H9 (cell line): ENCODE results near the gene REEP3. TPM values are rescaled to one million over a fixed set of nuclear protein-coding genes. Genes with fewer than 3 reads are reported as not detected.

Source experiments
- DNase-seq: peaks from one replicate; pipeline ENCODE4 v3.0.0-alpha.2; 2017
- H2AFZ ChIP-seq: one replicate; pipeline ENCODE4 v1.6.1; 2013; ENCODE audit warnings: mild to moderate bottlenecking, low read length, control low read depth, moderate library complexity
- H2AK5ac ChIP-seq: 2 replicates; pipeline ENCODE4 v1.6.1; 2013; ENCODE audit warnings: low read length, control low read depth, mixed read lengths; ENCODE audit not compliant: insufficient read length
- H2BK120ac ChIP-seq: one replicate; pipeline ENCODE4 v1.6.1; 2013; ENCODE audit warnings: low read depth, mild to moderate bottlenecking, low read length, control low read depth, inconsistent platforms; ENCODE audit not compliant: poor library complexity, severe bottlenecking
- H2BK12ac ChIP-seq: 2 replicates; pipeline ENCODE4 v1.6.1; 2013; ENCODE audit warnings: low read length, control low read depth, mixed read lengths, low read depth; ENCODE audit not compliant: insufficient read length
- H2BK15ac ChIP-seq: 2 replicates; pipeline ENCODE4 v1.6.1; 2013; ENCODE audit warnings: low read depth, low read length, control low read depth
- H2BK20ac ChIP-seq: one replicate; pipeline ENCODE4 v1.6.1; 2013; ENCODE audit warnings: low read depth, mild to moderate bottlenecking, low read length, control low read depth, inconsistent platforms; ENCODE audit not compliant: poor library complexity, severe bottlenecking
- H2BK5ac ChIP-seq: 2 replicates; pipeline ENCODE4 v1.6.1; 2013; ENCODE audit warnings: low read length, control low read depth, mixed read lengths; ENCODE audit not compliant: insufficient read length
- H3K14ac ChIP-seq: 2 replicates; pipeline ENCODE4 v1.6.1; 2013; ENCODE audit warnings: low read length, control low read depth; ENCODE audit not compliant: insufficient read depth
- H3K18ac ChIP-seq: 2 replicates; pipeline ENCODE4 v1.6.1; 2013; ENCODE audit warnings: low read depth, mild to moderate bottlenecking, mixed read lengths, low read length, control low read depth; ENCODE audit not compliant: insufficient read length
- H3K23ac ChIP-seq: 2 replicates; pipeline ENCODE4 v1.6.1; 2013; ENCODE audit warnings: low read length, control low read depth, mixed read lengths, low read depth; ENCODE audit not compliant: insufficient read length
- H3K23me2 ChIP-seq: 2 replicates; pipeline ENCODE4 v1.6.1; 2013; ENCODE audit warnings: low read depth, mild to moderate bottlenecking, mixed read lengths, low read length, control low read depth; ENCODE audit not compliant: insufficient read length, poor library complexity, severe bottlenecking
- H3K27ac ChIP-seq: 2 replicates; pipeline ENCODE4 v1.5.1; 2013; ENCODE audit warnings: low read length, control low read depth, mixed read lengths, low read depth; ENCODE audit not compliant: insufficient read length
- H3K27me3 ChIP-seq: 2 replicates; pipeline ENCODE4 v1.6.1; 2013; ENCODE audit warnings: low read length, control low read depth, inconsistent platforms; ENCODE audit not compliant: insufficient read depth
- H3K4ac ChIP-seq: 2 replicates; pipeline ENCODE4 v1.6.1; 2013; ENCODE audit warnings: low read depth, mild to moderate bottlenecking, control low read depth, inconsistent platforms, low read length, moderate library complexity
- H3K4me1 ChIP-seq: 2 replicates; pipeline ENCODE4 v1.6.1; 2013; ENCODE audit warnings: low read length, control low read depth, inconsistent platforms; ENCODE audit not compliant: insufficient read depth
- H3K4me2 ChIP-seq: 2 replicates; pipeline ENCODE4 v1.6.1; 2013; ENCODE audit warnings: low read length, control low read depth, mixed read lengths; ENCODE audit not compliant: insufficient read length, insufficient read depth
- H3K56ac ChIP-seq: 2 replicates; pipeline ENCODE4 v1.6.1; 2013; ENCODE audit warnings: low read depth, mild to moderate bottlenecking, mixed read lengths, low read length, control low read depth; ENCODE audit not compliant: insufficient read length
- H3K79me1 ChIP-seq: 2 replicates; pipeline ENCODE4 v1.6.1; 2013; ENCODE audit warnings: low read depth, mild to moderate bottlenecking, moderate library complexity, low read length, control low read depth, inconsistent platforms; ENCODE audit not compliant: insufficient read depth, poor library complexity, severe bottlenecking
- H3K79me2 ChIP-seq: 2 replicates; pipeline ENCODE4 v1.6.1; 2013; ENCODE audit warnings: low read length, control low read depth, inconsistent platforms; ENCODE audit not compliant: insufficient read depth
- H3K9ac ChIP-seq: 2 replicates; pipeline ENCODE4 v1.6.1; 2013; ENCODE audit warnings: low read length, control low read depth, mixed read lengths; ENCODE audit not compliant: insufficient read length; ENCODE audit errors: extremely low read depth
- H3K9me3 ChIP-seq: one replicate; pipeline ENCODE4 v1.6.1; 2013; ENCODE audit warnings: low read depth, low read length, inconsistent platforms; ENCODE audit not compliant: control insufficient read depth
- H3T11ph ChIP-seq: one replicate; pipeline ENCODE4 v1.6.1; 2013; ENCODE audit warnings: mild to moderate bottlenecking, low read length, control low read depth, inconsistent platforms
- H4K20me1 ChIP-seq: one replicate; pipeline ENCODE4 v1.6.1; 2013; ENCODE audit not compliant: control insufficient read depth, insufficient read length, insufficient read depth
- H4K5ac ChIP-seq: 2 replicates; pipeline ENCODE4 v1.6.1; 2013; ENCODE audit warnings: low read depth, mild to moderate bottlenecking, mixed read lengths, low read length, control low read depth; ENCODE audit not compliant: insufficient read length
- H4K8ac ChIP-seq: replicated peaks from 2 replicates; pipeline ENCODE4 v1.6.1; 2013; ENCODE audit warnings: low read length, control low read depth, mixed read lengths, low read depth; ENCODE audit not compliant: insufficient read length
- H4K91ac ChIP-seq: 2 replicates; pipeline ENCODE4 v1.6.1; 2013; ENCODE audit warnings: low read depth, mild to moderate bottlenecking, moderate library complexity, mixed read lengths, low read length, control low read depth; ENCODE audit not compliant: insufficient read length
- H3K27ac Mint-ChIP-seq, 3 experiments: 2 replicates in 2 of 3; 3 replicates in 1 of 3; pipeline ENCODE4 v1.8.0; 2020 to 2021; ENCODE audit warnings: mixed read lengths in 3 of 3, mild to moderate bottlenecking in 1 of 3, moderate library complexity in 1 of 3
- H3K27me3 Mint-ChIP-seq: 2 replicates; pipeline ENCODE4 v1.8.0; 2021; ENCODE audit warnings: low read depth, mild to moderate bottlenecking, moderate library complexity, mixed read lengths
- H3K36me3 Mint-ChIP-seq, 3 experiments: 2 replicates in 2 of 3; 3 replicates in 1 of 3; pipeline ENCODE4 v1.8.0; 2020 to 2021; ENCODE audit warnings: low read depth in 3 of 3, mixed read lengths in 3 of 3; ENCODE audit not compliant: insufficient read depth in 1 of 3
- H3K4me1 Mint-ChIP-seq, 2 experiments: 2 replicates each; pipeline ENCODE4 v1.8.0; 2020; ENCODE audit warnings: mixed read lengths in 2 of 2
- H3K4me3 Mint-ChIP-seq, 2 experiments: 2 replicates in 1 of 2; 3 replicates in 1 of 2; pipeline ENCODE4 v1.8.0; 2020 to 2021; ENCODE audit warnings: mild to moderate bottlenecking in 2 of 2, mixed read lengths in 2 of 2, moderate library complexity in 1 of 2
- H3K9me3 Mint-ChIP-seq, 2 experiments: 2 replicates in 1 of 2; 3 replicates in 1 of 2; pipeline ENCODE4 v1.8.0; 2020; ENCODE audit warnings: mild to moderate bottlenecking in 2 of 2, mixed read lengths in 2 of 2, moderate library complexity in 1 of 2
- WGBS: extraction: QIAGEN DNeasy Blood & Tissue Kit; methylation state at CpG from one replicate; pipeline ENCODE4 v1.1.7; 2013; ENCODE audit warnings: missing lambda C conversion rate, low lambda C conversion rate, mixed read lengths; ENCODE audit not compliant: insufficient read length; ENCODE audit errors: extremely low coverage; 5-methylcytosine and 5-hydroxymethylcytosine counted together
- total RNA-seq: library from RNA; stranded (reverse); gene quantifications from 2 replicates; pipeline ENCODE4 v1.2.1, GENCODE V29; 2021
- TF ChIP-seq, protein P1 (sequence below): fragments of 200-600 bp; sonication (generic); conservative IDR thresholded peaks from 3 replicates; pipeline ENCODE4 v1.8.0; 2021; ENCODE audit warnings: antibody characterized with exemption, mild to moderate bottlenecking

REEP3 gene
- total RNA-seq, 1 experiment from 2014 or later: 21.4 TPM

DNA sequence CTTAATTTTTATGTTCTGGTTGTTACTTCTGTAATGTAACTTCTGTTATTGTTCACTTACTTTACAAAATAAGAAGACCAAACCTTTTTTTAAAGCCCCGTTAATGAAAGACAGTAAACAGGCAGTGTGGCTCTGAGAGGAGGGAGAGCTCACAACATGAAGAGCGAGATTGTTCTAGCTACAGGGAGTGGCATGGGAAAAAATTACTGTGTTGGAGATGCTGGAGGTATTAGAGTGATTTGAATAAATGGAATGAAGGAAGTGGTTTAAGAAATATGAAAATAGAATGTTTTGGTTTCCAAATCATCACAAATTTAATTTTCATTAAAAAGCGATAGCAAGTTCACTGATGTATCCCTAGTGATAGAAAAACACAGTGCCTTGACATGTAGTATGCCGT, 31.8 kb downstream of the REEP3 start:
- Histone ChIP-seq H3K4me2 (no peak overlapping the region), H3K27ac (no peak overlapping the region), H2BK15ac (no peak overlapping the region), H2BK120ac (no peak overlapping the region), H2BK12ac (no peak overlapping the region), H2BK5ac (no peak overlapping the region), H3K79me1 (no peaks in the 10 kb centered on the region), H3K9me3 (no peaks in the 10 kb centered on the region), H3K27me3 (no peaks in the 10 kb centered on the region), H3K18ac (no peak overlapping the region), H3K79me2 (peaks cover 2% of the 10 kb centered on the region; the same call in 1 of the 2 replicates), H4K8ac (no peak overlapping the region), H2AK5ac (no peak overlapping the region), H3K4ac (no peak overlapping the region), H3K4me1 (no peaks in the 10 kb centered on the region; the same call in 1 of the 2 replicates), H4K5ac (no peak overlapping the region), H4K20me1 (no peaks in the 10 kb centered on the region), H3K14ac (no peak overlapping the region), H3K23me2 (no peaks in the 10 kb centered on the region), H2AFZ (no peak overlapping the region), H3K56ac (no peak overlapping the region), H3T11ph (no peak overlapping the region), H3K9ac (no peak overlapping the region), H4K91ac (no peak overlapping the region), H2BK20ac (no peak overlapping the region), H3K23ac (no peak overlapping the region)
- H3K36me3 Mint-ChIP-seq: no peaks in the 10 kb centered on the region; a peak in 1 of 7 replicates
- no peak for DNase-seq
- H3K9me3 Mint-ChIP-seq: no peaks in the 10 kb centered on the region
- H3K27ac Mint-ChIP-seq: no peak overlapping the region; a peak in 1 of 7 replicates
- no peaks in the 10 kb centered on the region for H3K27me3 Mint-ChIP-seq
- no peak overlapping the region for H3K4me3 Mint-ChIP-seq
- peaks cover 11% of the 10 kb centered on the region in 2 experiments for H3K4me1 Mint-ChIP-seq
- TF ChIP-seq, protein P1, sequence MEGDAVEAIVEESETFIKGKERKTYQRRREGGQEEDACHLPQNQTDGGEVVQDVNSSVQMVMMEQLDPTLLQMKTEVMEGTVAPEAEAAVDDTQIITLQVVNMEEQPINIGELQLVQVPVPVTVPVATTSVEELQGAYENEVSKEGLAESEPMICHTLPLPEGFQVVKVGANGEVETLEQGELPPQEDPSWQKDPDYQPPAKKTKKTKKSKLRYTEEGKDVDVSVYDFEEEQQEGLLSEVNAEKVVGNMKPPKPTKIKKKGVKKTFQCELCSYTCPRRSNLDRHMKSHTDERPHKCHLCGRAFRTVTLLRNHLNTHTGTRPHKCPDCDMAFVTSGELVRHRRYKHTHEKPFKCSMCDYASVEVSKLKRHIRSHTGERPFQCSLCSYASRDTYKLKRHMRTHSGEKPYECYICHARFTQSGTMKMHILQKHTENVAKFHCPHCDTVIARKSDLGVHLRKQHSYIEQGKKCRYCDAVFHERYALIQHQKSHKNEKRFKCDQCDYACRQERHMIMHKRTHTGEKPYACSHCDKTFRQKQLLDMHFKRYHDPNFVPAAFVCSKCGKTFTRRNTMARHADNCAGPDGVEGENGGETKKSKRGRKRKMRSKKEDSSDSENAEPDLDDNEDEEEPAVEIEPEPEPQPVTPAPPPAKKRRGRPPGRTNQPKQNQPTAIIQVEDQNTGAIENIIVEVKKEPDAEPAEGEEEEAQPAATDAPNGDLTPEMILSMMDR: no peak
- WGBS: no CpG with 5 or more reads among the region's 4 CpGs
